Fibroblast of skin of left biceps (primary cell): ENCODE measurements around the gene AGXT.
A peak's percentile ranks its signal among the peaks of the same experiment; 100 is the strongest.

Experiments
- DNase-seq, 2 experiments: peaks; one replicate each; pipeline ENCODE4 v3.0.0-alpha.2; 2013; ENCODE audit warnings: low read depth in 2 of 2

Gene AGXT

DNA sequence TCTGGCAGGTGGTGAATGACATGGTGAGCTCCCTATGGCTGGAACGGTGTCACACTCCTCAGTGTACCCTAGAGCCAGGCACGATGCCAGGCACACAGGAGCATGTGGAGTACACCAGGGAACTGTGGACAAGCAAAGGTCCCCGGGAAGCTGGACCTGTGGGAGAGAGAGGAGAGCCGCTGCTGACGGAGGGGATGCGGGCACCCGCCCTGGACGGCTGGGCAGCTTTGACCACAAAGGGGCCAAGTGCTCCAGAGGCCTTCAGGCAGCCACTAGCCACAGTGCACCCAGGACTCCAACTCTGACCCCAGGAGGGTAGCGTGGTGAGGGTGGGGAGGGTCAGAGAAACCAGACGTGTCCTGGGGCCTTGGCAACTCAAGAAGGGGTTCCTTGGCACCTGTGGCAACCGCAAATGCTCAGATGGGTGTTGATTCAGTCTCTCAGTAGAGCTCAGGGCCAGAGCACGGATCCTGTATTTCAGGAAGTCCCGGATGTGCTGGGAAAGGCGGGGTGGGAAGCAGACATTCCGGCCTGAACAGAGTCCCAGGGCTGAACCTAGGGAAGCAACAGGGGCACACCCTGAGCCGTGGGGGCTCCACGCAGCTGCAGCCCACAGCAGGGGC, 29.6 kb downstream of the AGXT start:
- no peak for DNase-seq

DNA sequence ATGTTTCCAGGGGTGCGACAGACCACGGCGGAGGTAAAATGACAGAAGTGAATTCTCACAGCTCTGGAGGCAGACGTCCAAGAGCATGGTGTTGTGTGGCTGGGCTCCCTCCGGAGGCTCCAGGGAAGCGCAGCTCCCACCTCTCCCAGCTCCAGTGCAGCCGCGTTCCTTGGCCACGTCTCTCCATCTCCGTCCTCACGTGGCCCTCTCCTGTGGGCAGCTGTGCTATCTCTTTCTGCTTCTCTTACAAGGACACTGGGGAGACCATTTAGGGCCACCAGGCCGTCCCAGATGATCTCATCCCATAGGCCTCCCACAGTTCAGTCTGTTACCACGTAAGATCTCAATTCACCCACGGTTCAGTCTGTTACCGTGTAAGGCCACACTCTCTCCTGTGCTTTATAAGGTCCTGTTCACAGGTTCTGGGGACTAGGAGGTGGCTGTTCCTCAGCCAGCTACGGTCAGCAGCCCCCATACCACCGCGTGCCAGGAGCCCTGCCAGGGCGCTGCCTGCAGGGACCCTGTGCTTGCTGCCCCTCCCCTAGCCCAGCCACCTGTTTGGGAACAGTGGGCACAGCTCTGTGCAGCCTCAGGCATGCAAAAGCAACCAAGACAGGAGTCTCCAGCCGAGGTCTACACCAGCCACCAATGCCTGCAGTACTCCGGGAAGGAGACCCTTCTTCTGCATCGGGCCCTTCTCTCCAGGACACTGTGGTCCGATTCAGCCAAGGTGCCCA, 30.3 kb downstream of the AGXT start:
- DNase-seq: no peak

DNA sequence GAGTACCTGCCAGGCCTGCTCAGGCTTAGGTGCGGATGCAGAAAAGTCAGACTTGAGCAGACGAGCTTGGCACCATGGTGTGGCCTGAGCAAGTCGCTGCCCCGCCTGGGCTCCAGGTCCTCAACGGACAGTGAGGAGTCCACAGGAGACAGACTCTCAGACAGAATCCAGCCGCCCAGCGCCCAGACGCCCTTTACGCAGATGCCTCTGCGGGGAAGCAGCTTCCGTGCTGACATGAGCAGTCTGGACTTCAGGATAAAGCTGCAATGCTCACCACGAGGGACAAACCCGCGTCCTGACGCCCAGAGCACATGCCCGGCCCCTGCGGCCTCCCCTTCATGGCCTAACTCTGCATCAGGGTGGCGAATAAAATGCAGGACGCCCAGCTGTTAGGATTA, 30.8 kb downstream of the AGXT start:
- DNase-seq: no peak

DNA sequence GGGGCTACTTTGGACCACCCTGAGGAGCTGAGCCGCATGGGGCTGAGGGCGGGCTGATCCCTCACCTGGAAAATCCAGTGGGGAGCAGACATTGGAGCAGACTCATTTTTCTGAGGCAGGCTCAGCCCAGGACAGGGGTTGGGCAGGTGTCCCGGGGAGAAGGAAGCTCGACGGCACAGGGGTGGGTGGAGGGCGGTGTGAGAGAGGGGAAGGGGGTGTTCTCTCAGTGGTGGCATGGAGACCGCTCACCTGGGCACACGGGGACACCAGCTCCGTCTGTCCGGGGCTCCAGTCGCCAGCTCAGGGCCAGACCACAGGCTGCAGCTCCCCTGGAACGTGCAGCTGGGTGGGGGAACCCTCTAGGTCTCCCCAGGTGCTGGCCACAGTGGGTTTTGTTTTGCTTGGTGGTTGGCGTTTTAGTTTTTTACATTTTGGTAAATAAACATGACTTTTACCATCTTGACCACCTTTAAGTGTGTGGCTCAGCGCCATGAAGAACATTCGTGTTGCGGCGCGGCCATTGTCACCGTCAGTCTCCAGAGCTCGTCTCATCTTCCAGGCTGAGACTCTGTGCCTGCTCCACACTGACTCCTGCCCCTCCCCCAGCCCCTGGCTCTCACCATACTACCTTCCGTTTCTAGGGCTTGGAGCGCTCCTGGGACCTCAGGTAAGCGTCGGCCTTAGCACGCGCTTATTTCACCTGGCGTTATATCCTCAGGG, 31.7 kb downstream of the AGXT start:
- DNase-seq: no peak

DNA sequence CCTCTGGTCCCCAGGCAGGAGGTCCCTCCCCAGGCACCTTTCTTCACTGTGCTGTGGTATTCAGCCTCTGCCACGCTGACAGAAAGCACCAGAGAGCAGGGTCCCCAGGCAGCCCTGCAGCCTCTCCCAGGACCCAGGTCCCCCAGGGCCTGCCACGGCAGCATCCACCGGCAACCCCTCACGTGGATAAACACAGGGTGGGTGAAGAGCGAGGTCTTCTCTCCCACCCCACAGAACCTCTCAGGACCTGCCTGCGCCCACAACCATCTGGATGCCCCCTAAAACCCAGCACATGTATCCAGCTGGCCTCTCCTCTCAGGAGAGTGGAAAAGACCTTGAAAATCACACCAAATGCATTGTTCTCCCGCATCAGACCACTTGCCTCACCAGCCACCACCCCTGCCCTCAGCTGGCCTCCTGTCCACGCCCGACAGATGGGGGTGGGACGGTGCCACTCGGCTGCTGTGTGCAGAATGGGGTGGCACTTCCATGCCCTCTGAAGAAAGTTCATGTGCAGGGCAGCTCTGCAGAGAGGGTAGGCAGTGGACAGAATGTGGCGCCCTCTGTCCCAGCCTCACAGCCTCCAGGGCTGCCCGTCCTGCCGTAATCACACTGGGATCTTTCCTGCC, 33.5 kb downstream of the AGXT start:
- DNase-seq: no peak

DNA sequence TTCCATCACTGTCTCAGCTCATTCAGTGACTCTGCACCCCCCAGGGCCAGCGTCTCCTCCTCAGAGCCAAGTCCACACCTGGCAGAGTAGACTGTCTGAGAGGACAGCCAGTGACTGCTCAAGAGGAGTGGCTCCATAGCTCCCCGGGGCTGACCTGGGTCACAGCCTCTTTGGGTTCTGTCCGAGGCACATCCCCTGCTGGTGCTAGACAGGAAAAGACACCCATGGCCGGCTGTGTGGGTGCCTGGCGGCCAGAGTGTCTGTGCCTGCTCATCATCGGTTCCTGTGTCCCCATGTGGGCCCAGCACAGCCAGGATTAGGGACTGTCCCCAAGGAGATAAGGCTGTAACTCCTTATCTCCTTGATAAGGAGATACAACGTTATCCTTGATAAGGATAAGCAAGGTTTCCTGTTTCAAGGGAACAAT, 34.0 kb downstream of the AGXT start:
- no peak for DNase-seq

DNA sequence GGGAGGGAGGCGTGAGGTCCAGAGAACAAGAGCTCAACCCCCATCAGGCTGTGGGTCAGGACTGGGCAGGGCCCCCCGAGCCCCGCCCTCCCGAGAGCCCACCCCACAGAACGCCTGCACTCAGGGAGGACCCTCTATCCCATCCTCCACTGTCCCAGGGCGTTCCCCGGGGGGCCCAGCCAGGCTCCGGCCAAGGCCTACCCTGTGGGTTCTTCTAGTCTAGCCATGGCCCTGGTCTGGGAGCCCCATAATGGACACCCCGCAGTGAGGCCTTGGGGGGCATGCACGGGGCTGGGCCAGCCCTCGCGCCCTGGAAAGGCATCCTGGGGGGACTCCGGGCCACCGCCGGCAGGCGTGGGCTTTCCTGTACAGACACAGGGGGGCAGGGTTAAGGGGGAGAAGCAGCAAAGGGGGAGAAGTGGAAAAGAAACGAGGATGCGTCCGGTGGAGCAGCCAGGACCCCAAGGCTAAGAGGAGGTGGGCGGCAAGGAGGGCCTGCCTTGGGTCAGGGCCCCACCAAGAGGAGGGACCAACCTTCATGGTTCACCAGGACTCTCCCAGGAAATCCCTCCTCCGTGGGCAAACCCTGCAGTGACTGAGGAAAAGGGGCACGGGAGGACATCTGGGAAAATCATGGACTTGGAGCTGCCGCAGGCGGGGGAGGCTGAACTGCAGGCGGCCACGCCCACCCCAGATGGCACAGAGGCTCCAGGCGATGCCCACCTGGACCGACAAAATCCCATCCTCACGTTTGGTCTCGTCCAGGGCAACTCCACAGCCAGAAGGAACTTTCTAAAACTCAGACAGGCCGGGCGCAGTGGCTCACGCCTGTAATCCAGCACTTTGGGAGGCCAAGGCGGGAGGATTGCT, 34.8 kb downstream of the AGXT start:
- no peak for DNase-seq

DNA sequence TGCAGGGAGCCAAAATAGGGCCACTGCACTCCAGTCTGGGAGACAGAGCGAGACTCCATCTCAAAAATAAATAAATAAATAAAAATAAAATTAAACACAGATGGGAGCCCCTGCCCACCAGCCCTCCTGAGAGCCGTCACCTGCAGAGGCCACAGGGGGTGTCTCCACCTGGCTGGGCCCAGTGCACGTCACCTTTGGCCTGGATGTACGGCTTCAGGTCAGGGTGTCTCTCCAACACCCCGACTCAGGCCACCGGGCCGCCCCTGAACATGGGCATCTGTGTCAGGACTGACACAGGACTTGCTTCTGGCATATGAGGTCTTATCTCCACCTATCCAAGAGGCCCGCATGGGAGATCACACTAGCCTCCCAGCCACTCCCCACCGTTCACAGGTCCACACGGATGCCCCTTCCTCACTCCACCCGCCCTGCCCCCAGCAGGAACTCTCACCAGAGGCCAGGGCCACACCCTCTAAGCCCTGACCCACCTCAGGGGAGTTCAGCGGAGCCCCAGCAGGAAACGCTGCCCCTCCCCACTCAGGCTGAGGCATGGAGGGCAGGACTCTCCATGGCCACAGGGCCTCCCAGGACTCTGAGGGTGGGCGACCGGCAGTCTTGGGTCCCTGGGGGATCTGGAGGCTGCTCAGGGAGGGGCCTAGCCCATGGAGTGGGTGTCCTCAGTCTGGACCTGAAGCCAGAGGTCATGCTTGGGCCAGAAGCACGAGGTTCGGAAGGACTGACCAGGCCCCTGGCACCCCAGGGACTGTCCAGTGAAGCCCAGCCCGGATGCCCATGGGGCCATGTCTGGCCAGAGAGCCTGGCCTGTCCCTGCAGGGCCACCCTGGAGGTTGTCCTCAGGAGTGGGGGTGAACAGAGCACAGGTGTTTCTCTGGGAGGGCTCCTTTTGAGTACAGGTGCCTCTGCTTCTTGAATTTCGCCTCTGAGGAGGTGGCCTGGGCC, 35.9 kb downstream of the AGXT start:
- no peak for DNase-seq

DNA sequence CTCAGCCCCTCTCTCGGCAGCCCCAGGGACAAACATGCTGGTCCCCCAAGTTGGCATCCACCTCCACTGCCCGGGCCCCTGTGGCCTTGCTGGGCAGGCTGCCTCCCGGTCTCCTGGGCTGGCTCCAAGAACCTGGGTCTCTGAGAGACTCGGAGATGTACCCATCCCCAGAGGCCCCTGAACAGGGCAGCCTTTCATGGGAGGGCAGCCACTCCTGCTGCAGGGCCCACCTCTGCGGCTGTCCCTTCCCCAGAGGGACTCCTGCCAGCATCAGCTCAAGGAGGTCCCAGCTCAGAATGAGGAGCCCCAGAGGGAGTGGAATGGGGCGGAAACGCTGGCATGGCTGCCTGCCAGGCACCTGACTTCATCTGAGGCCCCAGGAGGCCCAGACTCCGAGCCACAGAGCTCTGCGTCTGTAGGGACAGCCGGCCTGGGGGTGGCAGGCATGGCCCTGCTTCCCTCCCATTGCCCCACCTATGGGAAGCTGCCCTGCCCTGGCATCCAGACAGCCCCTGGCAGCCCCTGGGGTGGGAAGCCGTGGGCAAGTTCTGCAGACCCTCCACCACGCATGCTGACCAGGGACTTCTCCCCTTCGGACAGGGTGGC, 36.7 kb downstream of the AGXT start:
- DNase-seq: no peak

DNA sequence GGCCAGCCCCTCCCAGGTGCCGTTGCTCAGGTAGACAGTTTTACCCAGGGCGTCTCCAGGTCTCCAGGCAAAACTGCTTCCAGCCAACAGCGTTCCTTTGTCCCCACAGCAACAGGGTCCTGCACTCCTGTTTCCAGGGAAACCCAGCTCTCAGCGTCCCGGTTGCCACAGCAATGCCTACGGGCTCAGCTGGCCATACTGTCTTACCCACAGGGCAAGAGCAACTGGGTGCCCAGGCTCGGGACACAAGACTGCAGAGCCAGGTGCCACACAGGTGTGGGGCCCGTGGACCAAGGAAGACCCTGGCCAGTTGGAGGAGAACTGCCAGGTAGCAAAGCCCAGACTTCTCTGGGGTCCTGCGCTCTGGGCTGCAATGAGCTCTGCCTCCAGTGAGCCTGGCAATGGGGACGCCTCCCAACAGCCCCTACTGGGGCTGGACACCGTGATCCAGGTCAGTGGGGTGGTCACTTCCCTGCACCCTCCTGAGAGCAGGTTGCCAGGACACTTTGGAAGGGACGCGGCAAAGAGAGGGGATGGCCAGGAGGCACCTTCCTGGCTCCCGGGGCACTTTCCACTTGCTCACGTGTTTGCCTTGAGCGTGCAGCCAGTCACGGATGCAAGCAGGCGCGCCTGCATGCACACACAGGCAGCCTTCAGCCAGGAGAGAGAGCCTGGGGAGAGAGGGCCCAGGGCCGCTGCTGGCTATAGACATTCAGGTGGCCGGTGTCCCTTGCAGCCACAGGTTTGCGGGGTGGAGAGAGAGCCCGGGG, 37.7 kb downstream of the AGXT start, which contains the start of gene CROCC2:
CROCC2 (plus strand) TSS at position 196 of the 770 bp plus-strand sequence; CDS start at position 374, 178 bp downstream.
- DNase-seq: no peak

DNA sequence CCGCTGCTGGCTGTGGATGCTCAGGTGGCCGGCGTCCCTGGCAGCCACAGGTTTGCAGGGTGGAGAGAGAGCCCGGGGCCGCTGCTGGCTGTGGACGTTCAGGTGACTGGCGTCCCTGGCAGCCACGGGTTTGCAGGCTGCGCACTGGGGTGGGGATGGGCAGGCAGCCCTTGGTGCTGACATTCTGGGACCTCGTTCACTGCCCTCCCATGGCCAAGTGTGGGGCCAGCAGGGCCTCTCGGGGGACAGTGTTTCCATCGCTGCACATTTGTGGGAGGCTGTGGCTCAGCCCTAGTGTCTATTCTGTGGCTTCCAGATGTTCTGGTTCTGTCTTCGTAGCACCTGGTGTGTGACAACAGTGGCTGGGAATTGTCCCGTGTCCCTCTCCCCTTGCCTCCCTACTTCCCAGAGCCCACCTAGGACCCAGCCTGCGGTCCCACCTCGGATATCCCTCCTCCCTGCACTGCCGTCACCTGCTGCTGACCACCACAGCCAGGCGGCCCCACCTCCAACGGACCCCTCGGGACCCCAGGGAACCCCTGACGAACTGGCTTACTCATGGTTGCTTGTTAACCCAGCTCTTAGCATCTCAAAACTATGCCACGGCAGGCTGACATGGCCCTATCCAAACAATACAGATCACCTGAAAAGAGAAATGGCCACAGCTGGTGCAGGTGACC, 38.4 kb downstream of the AGXT start:
- no peak for DNase-seq

DNA sequence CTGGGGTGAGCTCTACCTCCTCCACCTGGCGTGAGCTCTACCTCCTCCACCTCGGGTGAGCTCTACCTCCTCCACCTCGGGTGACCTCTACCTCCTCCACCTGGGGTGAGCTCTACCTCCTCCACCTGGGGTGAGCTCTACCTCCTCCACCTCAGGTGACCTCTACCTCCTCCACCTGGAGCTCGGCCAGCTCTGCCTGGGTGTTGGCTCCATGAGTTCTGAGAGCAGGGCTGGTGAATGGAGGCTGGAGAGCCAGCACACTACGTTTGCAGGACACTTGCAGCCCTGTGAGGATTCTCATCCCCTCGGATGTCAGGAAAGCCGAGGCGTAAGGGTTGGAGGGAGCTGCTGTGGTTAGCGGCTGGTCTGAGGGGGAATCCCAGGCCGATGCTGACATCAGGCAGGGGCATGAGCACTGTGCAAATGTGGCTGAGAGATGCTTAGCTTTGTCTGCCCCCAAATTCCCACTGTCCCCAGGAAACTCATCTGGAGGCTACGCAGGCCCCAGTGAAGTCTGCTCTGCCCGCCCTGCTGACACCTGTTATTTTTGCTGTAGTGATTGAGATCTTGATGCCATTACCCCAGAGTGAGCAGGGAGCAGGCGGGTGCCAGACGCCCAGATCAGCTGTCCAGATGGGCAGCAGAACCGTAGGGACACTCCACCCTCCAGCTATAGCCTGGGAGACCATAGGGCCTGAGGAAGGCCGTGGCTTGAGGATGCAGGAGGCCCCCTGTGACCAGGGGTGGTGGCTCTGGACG, 40.8 kb downstream of the AGXT start:
- no peak for DNase-seq

DNA sequence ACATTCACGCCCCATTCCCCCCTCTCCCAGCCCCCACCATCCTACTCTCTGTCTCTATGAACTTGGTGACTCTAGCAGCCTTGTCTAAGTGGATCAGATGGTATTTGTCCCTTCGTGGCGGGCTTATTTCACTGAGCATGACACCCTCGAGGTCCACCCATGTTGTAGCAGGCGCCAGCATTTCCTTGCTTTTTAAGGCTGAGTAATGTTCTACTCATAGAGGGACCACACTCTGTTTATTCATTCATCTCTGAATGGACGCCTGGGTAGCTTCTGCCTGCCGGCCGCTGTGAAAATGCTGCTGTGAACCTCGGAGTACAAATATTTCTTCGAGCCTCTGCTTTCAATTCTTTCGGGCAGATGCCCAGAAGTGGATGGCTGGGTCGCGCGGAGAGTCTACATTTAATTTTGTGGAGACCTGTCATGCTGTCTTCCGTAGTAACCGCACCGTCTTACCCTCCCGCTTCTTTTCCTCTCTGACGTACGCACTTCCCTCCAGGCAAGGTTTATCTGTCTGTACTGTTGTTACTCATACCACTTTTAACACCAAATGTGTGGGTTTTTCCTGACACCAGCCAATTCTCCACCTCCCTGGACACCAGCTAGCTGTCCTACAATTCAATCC, 43.1 kb downstream of the AGXT start:
- no peak for DNase-seq

DNA sequence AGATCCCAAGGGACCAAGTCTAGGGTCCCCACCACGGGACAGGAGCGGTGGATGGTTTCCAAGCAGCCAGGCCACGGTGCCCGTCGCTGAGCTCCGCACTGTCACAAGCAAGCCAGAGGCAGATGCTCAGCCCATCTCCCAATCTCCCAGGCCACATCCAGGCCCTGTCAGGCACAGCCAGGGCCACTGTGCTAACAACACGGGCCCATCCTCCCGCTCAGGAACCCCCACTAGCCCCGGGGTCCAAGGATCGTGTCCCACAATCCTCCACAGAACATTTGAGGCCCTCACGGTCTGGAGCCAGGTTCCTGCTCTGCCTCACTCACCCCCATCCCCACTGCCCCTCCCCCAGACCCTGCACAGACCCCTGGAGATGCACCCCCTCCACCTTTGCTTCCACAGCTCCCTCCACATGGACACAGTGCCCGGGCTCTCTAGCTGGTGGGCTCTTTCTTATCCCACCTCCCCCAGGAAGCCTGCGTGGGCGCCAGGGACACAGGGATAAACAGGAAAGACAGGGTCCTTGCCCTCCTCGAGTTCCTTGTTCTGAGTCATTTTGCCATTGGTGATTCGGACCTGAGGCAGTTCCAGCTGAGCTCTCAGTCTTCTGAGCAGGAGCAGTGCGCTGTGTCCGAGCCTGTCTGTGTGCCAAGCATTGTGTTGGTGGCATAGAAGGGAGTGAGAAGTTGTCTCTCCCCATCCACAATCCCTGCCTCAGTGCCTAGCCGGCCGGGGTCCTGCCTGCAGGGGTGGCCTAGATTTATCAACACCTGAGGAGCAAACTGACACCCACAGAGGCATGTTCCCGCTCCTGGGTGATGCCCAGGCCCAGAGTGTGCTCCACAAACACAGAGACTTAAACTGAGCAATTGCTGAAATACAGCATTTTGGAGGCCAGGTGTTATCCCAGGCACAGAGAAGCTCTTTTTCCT, 44.5 kb downstream of the AGXT start:
- DNase-seq: no peak

DNA sequence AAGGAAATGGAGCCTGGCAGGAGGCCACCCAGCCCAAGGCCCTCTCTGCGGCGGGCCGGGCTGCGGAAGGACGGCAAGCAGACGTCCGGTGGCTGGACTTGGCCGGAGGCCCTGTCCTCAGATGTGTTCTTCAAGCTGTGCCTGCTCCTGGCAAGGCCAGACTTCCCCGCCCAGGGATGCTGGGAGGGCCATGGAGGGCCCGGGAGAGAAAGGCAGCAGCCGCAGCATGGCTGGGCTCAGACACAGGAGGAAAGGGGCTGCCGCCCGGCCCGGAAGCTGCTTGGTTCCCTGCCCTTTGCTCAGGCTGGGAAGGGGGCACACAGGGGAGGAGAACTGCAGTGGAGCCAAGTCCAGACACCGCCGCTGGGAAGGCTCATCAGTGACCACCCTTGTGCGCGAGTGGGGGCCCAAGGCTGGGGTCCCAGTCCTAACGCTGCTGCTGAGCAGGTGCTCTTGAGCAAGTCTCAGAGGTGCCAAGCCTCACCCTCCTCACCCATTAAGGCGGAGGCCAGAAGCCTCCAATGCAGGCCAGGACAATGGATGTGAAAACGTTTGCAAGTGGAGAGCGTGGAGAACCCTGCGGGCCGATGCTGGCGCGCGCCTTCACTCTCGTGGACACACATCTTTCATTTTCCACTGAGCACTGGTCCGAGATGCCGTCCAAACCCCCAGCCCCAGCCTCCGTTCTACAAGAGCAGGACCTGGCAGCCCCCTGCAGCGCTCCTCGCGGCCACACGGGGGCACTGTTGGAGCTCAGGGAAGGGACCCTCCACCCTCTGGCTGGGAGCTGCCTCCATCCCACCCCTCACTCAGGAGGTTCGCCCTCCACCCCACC, 45.4 kb downstream of the AGXT start:
- DNase-seq: peak in 1 of 2 experiments; percentile 12
